Measurements from ENCODE around the gene RPH3AL. TPM values are rescaled to one million over a fixed set of nuclear protein-coding genes. Genes with fewer than 3 reads are reported as not detected.

RPH3AL gene
- polyA plus RNA-seq, 3 donors, result 0.71 to 1.9 (median 1.5) TPM

- Histone ChIP-seq H3K9ac (ENCODE audit: insufficient read depth, low read length, poor library complexity, severe bottlenecking) (no peak overlapping the region), H3K4me2 (replicated peaks; ENCODE audit: extremely low read depth, low read length, poor library complexity, severe bottlenecking) (no peak overlapping the region), H4K20me1 (ENCODE audit: insufficient read depth, low read length) (no peaks in the 10 kb centered on the region), H3K27me3 (ENCODE audit: control insufficient read depth in 2 of 2, insufficient read depth in 2 of 2, low read length in 2 of 2) (no peaks in the 10 kb centered on the region), H3K79me2 (ENCODE audit: insufficient read depth, low read length) (no peaks in the 10 kb centered on the region), H3K27ac (ENCODE audit: low read depth in 1 of 2, low read length in 2 of 2) (no peak overlapping the region), H3K4me1 (ENCODE audit: control insufficient read depth in 1 of 2, insufficient read depth in 2 of 2, low read length in 2 of 2) (no peaks in the 10 kb centered on the region), H2AFZ (ENCODE audit: insufficient read depth, low read depth, low read length, poor library complexity, severe bottlenecking) (no peak overlapping the region), H3K4me3 (replicated peaks in 1 of 3; ENCODE audit: low read depth in 2 of 3, low read length in 3 of 3) (no peak overlapping the region), H3K36me3 (replicated peaks in 1 of 2; ENCODE audit: control insufficient read depth in 1 of 2, insufficient read depth in 2 of 2, low read length in 2 of 2) (no peaks in the 10 kb centered on the region), H3K9me3 (replicated peaks in 1 of 2; ENCODE audit: control insufficient read depth in 1 of 2, insufficient read depth in 1 of 2, low read length in 2 of 2) (peaks cover 0 to 4% of the 10 kb centered on the region in 2 donors)
- TF ChIP-seq CTCF (IDR thresholded peaks at IDR 0.05), result no peak
- peaks cover 5% of the 10 kb centered on the region for H3K4me1 Mint-ChIP-seq
- intact Hi-C loops (cut with micrococcal nuclease), result no loop called here
- peaks cover 0 to 5% (median 0%) of the 10 kb centered on the region in 3 donors for H3K27me3 Mint-ChIP-seq (ENCODE audit: low read depth in 3 of 3)
- 91% methylated on average over 7 of the region's 13 CpGs for WGBS (ENCODE audit: insufficient coverage)
- H3K36me3 Mint-ChIP-seq, result no peaks in the 10 kb centered on the region
- no peak overlapping the region for H3K27ac Mint-ChIP-seq
- peaks cover 0 to 1% (median 0%) of the 10 kb centered on the region in 7 donors for H3K9me3 Mint-ChIP-seq
- H3K4me3 Mint-ChIP-seq, result no peak overlapping the region
- DNase-seq, result no peak
Measured at GRCh38 chr17:252456-252855, 100.2 kb downstream of the RPH3AL start.

GRCh38 chr17:251531-251930 lies 101.1 kb downstream of the RPH3AL start:
- Mint-ChIP-seq H3K36me3 (no peaks in the 10 kb centered on the region), H3K27me3 (ENCODE audit: low read depth in 3 of 3) (peaks cover 0 to 5% (median 0%) of the 10 kb centered on the region in 3 donors), H3K27ac (no peak overlapping the region), H3K4me1 (peaks cover 5% of the 10 kb centered on the region), H3K4me3 (no peak overlapping the region), H3K9me3 (peaks cover 0 to 1% (median 0%) of the 10 kb centered on the region in 7 donors)
- H3K27ac ChIP-seq (ENCODE audit: low read depth in 1 of 2, low read length in 2 of 2), result no peak overlapping the region
- H2AFZ ChIP-seq (ENCODE audit: insufficient read depth, low read depth, low read length, poor library complexity, severe bottlenecking), result no peak overlapping the region
- no peaks in the 10 kb centered on the region for H4K20me1 ChIP-seq (ENCODE audit: insufficient read depth, low read length)
- DNase-seq, result no peak
- 90% methylated on average over 6 of the region's 12 CpGs for WGBS (ENCODE audit: insufficient coverage)
- H3K9ac ChIP-seq (ENCODE audit: insufficient read depth, low read length, poor library complexity, severe bottlenecking), result no peak overlapping the region
- TF ChIP-seq CTCF (IDR thresholded peaks at IDR 0.05), result no peak
- no peak overlapping the region for H3K4me2 ChIP-seq (replicated peaks; ENCODE audit: extremely low read depth, low read length, poor library complexity, severe bottlenecking)
- intact Hi-C loops (cut with micrococcal nuclease), result no loop called here
- H3K4me3 ChIP-seq (replicated peaks in 1 of 3; ENCODE audit: low read depth in 2 of 3, low read length in 3 of 3), result no peak overlapping the region
- no peaks in the 10 kb centered on the region for H3K27me3 ChIP-seq (ENCODE audit: control insufficient read depth in 2 of 2, insufficient read depth in 2 of 2, low read length in 2 of 2)
- no peaks in the 10 kb centered on the region for H3K79me2 ChIP-seq (ENCODE audit: insufficient read depth, low read length)
- H3K4me1 ChIP-seq (ENCODE audit: control insufficient read depth in 1 of 2, insufficient read depth in 2 of 2, low read length in 2 of 2), result no peaks in the 10 kb centered on the region
- no peaks in the 10 kb centered on the region for H3K36me3 ChIP-seq (replicated peaks in 1 of 2; ENCODE audit: control insufficient read depth in 1 of 2, insufficient read depth in 2 of 2, low read length in 2 of 2)
- H3K9me3 ChIP-seq (replicated peaks in 1 of 2; ENCODE audit: control insufficient read depth in 1 of 2, insufficient read depth in 1 of 2, low read length in 2 of 2), result peaks cover 0 to 4% of the 10 kb centered on the region in 2 donors
